IMR-90 (cell line): ENCODE results near the gene TOPORS. TPM values are rescaled to one million over a fixed set of nuclear protein-coding genes. Genes with fewer than 3 reads are reported as not detected.

Experiments
- ATAC-seq: fragments of 200-7000 bp; cut with Tn5 transposase; 2 replicates; pipeline ENCODE4 v1.9.1; 2020; ENCODE audit warnings: low read depth, mild to moderate bottlenecking, moderate library complexity
- BruUV-seq: library from RNA; stranded (reverse); fragments of 400-500 nt; replicated peaks from 2 replicates; lab custom pipeline; 2021; lab: Mats Ljungman, UMichigan
- CTCF ChIA-PET: fragments of 300-600 bp; formaldehyde crosslinking; extraction: SDS; loops from one replicate; lab custom pipeline; 2021; ENCODE audit warnings: antibody characterized with exemption; lab: Yijun Ruan, JAX
- POLR2A ChIA-PET: fragments of 300-600 bp; sonication (Branson Sonifier 250); formaldehyde crosslinking; loops from one replicate; lab custom pipeline; 2022; ENCODE audit warnings: antibody characterized with exemption; ENCODE audit not compliant: unreplicated experiment; lab: Charles Lee
- DNase-seq: peaks from one replicate; pipeline ENCODE4 v3.0.0; 2013
- H2AFZ ChIP-seq: replicated peaks from 2 replicates; pipeline ENCODE3; 2013; ENCODE audit warnings: low read length, mild to moderate bottlenecking; ENCODE audit not compliant: poor library complexity
- H2AK5ac ChIP-seq: 2 replicates; pipeline ENCODE4 v1.6.1; 2013; ENCODE audit warnings: low read depth, low read length, inconsistent platforms
- H2AK9ac ChIP-seq: replicated peaks from 2 replicates; pipeline ENCODE3; 2013; ENCODE audit warnings: mild to moderate bottlenecking, low read depth, low read length, moderate library complexity; ENCODE audit not compliant: poor library complexity
- H2BK120ac ChIP-seq: 2 replicates; pipeline ENCODE4 v1.6.1; 2013; ENCODE audit warnings: low read depth, low read length, inconsistent platforms
- H2BK15ac ChIP-seq: 3 replicates; pipeline ENCODE4 v1.6.1; 2013; ENCODE audit warnings: low read depth, low read length, inconsistent platforms
- H2BK20ac ChIP-seq: 2 replicates; pipeline ENCODE4 v1.6.1; 2013; ENCODE audit warnings: low read depth, mild to moderate bottlenecking, inconsistent platforms, low read length, moderate library complexity
- H2BK5ac ChIP-seq: 2 replicates; pipeline ENCODE4 v1.6.1; 2013; ENCODE audit warnings: mild to moderate bottlenecking, low read depth, low read length, inconsistent platforms; ENCODE audit not compliant: poor library complexity, severe bottlenecking
- H3K14ac ChIP-seq: replicated peaks from 2 replicates; pipeline ENCODE4 v1.6.1; 2013; ENCODE audit warnings: low read depth, low read length, inconsistent platforms
- H3K18ac ChIP-seq: 2 replicates; pipeline ENCODE4 v1.6.1; 2013; ENCODE audit warnings: low read depth, low read length, control low read depth
- H3K23ac ChIP-seq: 2 replicates; pipeline ENCODE4 v1.6.1; 2013; ENCODE audit warnings: low read depth, low read length, inconsistent platforms
- H3K27ac ChIP-seq: 2 replicates; pipeline ENCODE4 v1.5.1; 2013; ENCODE audit warnings: mild to moderate bottlenecking, control low read depth, low read length; ENCODE audit not compliant: insufficient read depth
- H3K27me3 ChIP-seq: 2 replicates; pipeline ENCODE4 v1.6.1; 2013; ENCODE audit warnings: low read length; ENCODE audit not compliant: control insufficient read depth, insufficient read depth
- H3K36me3 ChIP-seq: 2 replicates; pipeline ENCODE4 v1.6.1; 2013; ENCODE audit warnings: low read length, mixed read lengths; ENCODE audit not compliant: control insufficient read depth, insufficient read depth
- H3K4ac ChIP-seq: 2 replicates; pipeline ENCODE4 v1.6.1; 2013; ENCODE audit warnings: low read depth, low read length, inconsistent platforms
- H3K4me1 ChIP-seq: 2 replicates; pipeline ENCODE4 v1.6.1; 2013; ENCODE audit warnings: low read length, mixed read lengths; ENCODE audit not compliant: control insufficient read depth, insufficient read depth
- H3K4me2 ChIP-seq: 2 replicates; pipeline ENCODE4 v1.6.1; 2013; ENCODE audit warnings: low read depth, mild to moderate bottlenecking, control low read depth, low read length, moderate library complexity
- H3K4me3 ChIP-seq: 2 replicates; pipeline ENCODE4 v1.5.1; 2013; ENCODE audit warnings: low read depth, mild to moderate bottlenecking, control low read depth, low read length, moderate library complexity; ENCODE audit not compliant: insufficient read depth
- H3K56ac ChIP-seq: 2 replicates; pipeline ENCODE4 v1.6.1; 2013; ENCODE audit warnings: low read length, inconsistent platforms; ENCODE audit not compliant: insufficient read depth; ENCODE audit errors: extremely low read depth
- H3K79me1 ChIP-seq, 2 experiments: 2 replicates each; pipeline ENCODE4 v1.6.1; 2013; ENCODE audit warnings: low read length in 2 of 2, inconsistent platforms in 1 of 2, low read depth in 1 of 2
- H3K9ac ChIP-seq: 2 replicates; pipeline ENCODE4 v1.6.1; 2013; ENCODE audit warnings: low read depth, low read length, control low read depth
- H3K9me1 ChIP-seq: 2 replicates; pipeline ENCODE4 v1.6.1; 2013; ENCODE audit warnings: low read length, inconsistent platforms; ENCODE audit not compliant: insufficient read depth
- H3K9me3 ChIP-seq: 2 replicates; pipeline ENCODE4 v1.6.1; 2013; ENCODE audit warnings: low read length; ENCODE audit not compliant: control insufficient read depth, insufficient read depth
- H4K20me1 ChIP-seq: 2 replicates; pipeline ENCODE4 v1.6.1; 2013; ENCODE audit warnings: low read length, inconsistent platforms; ENCODE audit not compliant: insufficient read depth
- H4K5ac ChIP-seq: 2 replicates; pipeline ENCODE4 v1.6.1; 2013; ENCODE audit warnings: mild to moderate bottlenecking, low read depth, low read length, control low read depth
- H4K8ac ChIP-seq, 2 experiments: 2 replicates each; pipeline ENCODE4 v1.6.1; 2013; ENCODE audit warnings: low read depth in 2 of 2, low read length in 2 of 2, control low read depth in 1 of 2, inconsistent platforms in 1 of 2
- H4K91ac ChIP-seq: 2 replicates; pipeline ENCODE4 v1.6.1; 2013; ENCODE audit warnings: low read depth, low read length, inconsistent platforms; ENCODE audit not compliant: insufficient read depth
- FOS ChIP-seq: fragments of 150-350 bp; IDR thresholded peaks from 2 replicates; pipeline ENCODE4 v1.6.1; 2016; ENCODE audit warnings: low read depth, low read length
- MAFK ChIP-seq: IDR thresholded peaks from 2 replicates; pipeline ENCODE4 v1.6.1; 2012; ENCODE audit warnings: low read depth, low read length, improper control_type of control experiment
- MAZ ChIP-seq: IDR thresholded peaks from 2 replicates; pipeline ENCODE4 v1.6.1; 2012; ENCODE audit warnings: low read depth, mild to moderate bottlenecking, low read length, improper control_type of control experiment, moderate library complexity, borderline replicate concordance
- MXI1 ChIP-seq: IDR thresholded peaks from 2 replicates; pipeline ENCODE4 v1.6.1; 2012; ENCODE audit warnings: low read depth, mild to moderate bottlenecking, low read length, moderate library complexity, borderline replicate concordance
- RFX5 ChIP-seq: IDR thresholded peaks from 2 replicates; pipeline ENCODE4 v1.8.0; 2012; ENCODE audit warnings: low read depth, mild to moderate bottlenecking, low read length, moderate library complexity
- dilution Hi-C: fragments of 300-500 bp; cut with HindIII; formaldehyde crosslinking; loops from one replicate; pipeline ENCODE4 v1.14.3; 2018; ENCODE audit warnings: low sequenced_read_pairs; ENCODE audit not compliant: unreplicated experiment
- in situ Hi-C: fragments of 300-500 bp; cut with MboI; formaldehyde crosslinking; loops from 3 replicates; pipeline ENCODE4 v1.14.3; 2019; ENCODE audit warnings: low sequenced_read_pairs, inconsistent platforms, mixed read lengths
- intact Hi-C: fragments of 100-400 bp; cut with micrococcal nuclease; formaldehyde crosslinking; loops from 2 replicates; pipeline ENCODE4 v1.10.0; 2022
- polyA plus RNA-seq, 3 experiments: library from polyadenylated mRNA; depleted of rRNA; stranded (reverse); fragments of >200 nt; gene quantifications; 2 replicates each; pipeline ENCODE4 v1.2.3, GENCODE V29; 2012; ENCODE audit warnings: low replicate concordance in 1 of 3
- total RNA-seq: library from RNA; depleted of rRNA; stranded (reverse); fragments of >200 nt; gene quantifications from 2 replicates; pipeline ENCODE4 v1.2.3, GENCODE V29; 2012
- TF ChIP-seq, protein P1 (sequence below): fragments of 150-350 bp; IDR thresholded peaks from 2 replicates; pipeline ENCODE4 v1.6.1; 2017; ENCODE audit warnings: mild to moderate bottlenecking, antibody characterized with exemption, low read length, low read depth

Gene TOPORS
- total and polyA plus RNA-seq, 2 of the 4 experiments (the other 2 are of a cell fraction), result 7.4 to 27.8 TPM

DNA sequence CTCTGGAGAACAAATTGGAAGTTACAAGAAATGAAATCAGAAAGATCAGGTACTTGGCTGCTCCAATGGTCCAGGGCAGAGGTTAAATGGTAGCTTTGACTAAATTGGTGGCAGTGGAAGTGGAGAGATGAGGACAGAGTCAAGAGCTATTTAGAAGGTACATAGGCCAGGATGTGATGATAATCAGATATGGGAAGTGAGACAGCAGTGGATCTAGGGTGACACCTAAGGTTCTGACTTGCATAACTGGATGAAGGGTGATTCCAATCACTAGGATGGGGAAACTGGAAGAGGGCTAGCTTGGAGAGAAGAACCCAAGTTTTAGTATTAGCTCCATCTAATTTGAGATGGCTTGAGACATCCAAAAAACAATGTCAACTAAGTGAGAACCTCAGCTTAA, 44.5 kb upstream of the TOPORS start:
- Histone ChIP-seq H3K36me3 (no peaks in the 10 kb centered on the region), H2BK120ac (no peak overlapping the region), H3K27ac (no peak overlapping the region), H3K27me3 (peaks cover 5% of the 10 kb centered on the region), H3K4me3 (no peak overlapping the region), H3K23ac (no peak overlapping the region), H2AK5ac (no peak overlapping the region), H2AFZ (no peak overlapping the region), H2BK20ac (no peak overlapping the region), H3K14ac (no peak overlapping the region), H3K4me2 (no peak overlapping the region), H3K9ac (no peak overlapping the region), H2BK5ac (no peak overlapping the region), H3K9me3 (no peaks in the 10 kb centered on the region), H2BK15ac (no peak overlapping the region), H3K4me1 (no peaks in the 10 kb centered on the region), H4K5ac (no peak overlapping the region), H3K56ac (no peak overlapping the region), H2AK9ac (no peak overlapping the region), H3K4ac (no peak overlapping the region), H3K9me1 (no peaks in the 10 kb centered on the region), H3K18ac (no peak overlapping the region), H4K8ac (no peak overlapping the region), H4K20me1 (no peaks in the 10 kb centered on the region), H3K79me1 (no peaks in the 10 kb centered on the region), H4K91ac (no peak overlapping the region)
- dilution Hi-C loops (no loop called here), intact Hi-C loops (no loop called here), in situ Hi-C loops (no loop called here)
- no peak for TF ChIP-seq MXI1
- no peak for TF ChIP-seq RFX5
- no peak for TF ChIP-seq MAFK
- TF ChIP-seq MAZ, result no peak
- TF ChIP-seq FOS, result no peak
- TF ChIP-seq, protein P1, sequence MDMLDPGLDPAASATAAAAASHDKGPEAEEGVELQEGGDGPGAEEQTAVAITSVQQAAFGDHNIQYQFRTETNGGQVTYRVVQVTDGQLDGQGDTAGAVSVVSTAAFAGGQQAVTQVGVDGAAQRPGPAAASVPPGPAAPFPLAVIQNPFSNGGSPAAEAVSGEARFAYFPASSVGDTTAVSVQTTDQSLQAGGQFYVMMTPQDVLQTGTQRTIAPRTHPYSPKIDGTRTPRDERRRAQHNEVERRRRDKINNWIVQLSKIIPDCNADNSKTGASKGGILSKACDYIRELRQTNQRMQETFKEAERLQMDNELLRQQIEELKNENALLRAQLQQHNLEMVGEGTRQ, result no peak
- ATAC-seq (no peak), DNase-seq (no peak)
- CTCF ChIA-PET, result interaction anchor here (0.6 kb wide), 1 partner anchor 241 kb away, joined by 3 read pairs; no protein-coding TSS in a partner anchor
- BruUV-seq, result no TSS peak
- POLR2A ChIA-PET, result no interaction called here
